PFSK-1 (cell line): ENCODE data around the gene NFIA.

Source experiments
- FOXP2 ChIP-seq: optimal IDR thresholded peaks from 2 replicates; pipeline ENCODE3; 2011; ENCODE audit warnings: borderline replicate concordance, control low read depth, inconsistent platforms; ENCODE audit not compliant: insufficient read depth; ENCODE audit errors: extremely low read length, extremely low read depth
- POLR2AphosphoS5 ChIP-seq: IDR thresholded peaks from 2 replicates; pipeline ENCODE4 v1.6.1; 2012; ENCODE audit warnings: low read depth, mild to moderate bottlenecking, control low read depth, low read length, moderate library complexity
- TF ChIP-seq, protein P1 (sequence below), 2 experiments: IDR thresholded peaks; 2 replicates each; pipeline versions ENCODE4 v1.6.1 to v1.8.0; 2011 to 2012; ENCODE audit warnings: low read depth in 2 of 2, low read length in 2 of 2, control low read depth in 1 of 2, inconsistent platforms in 1 of 2, mild to moderate bottlenecking in 1 of 2, moderate library complexity in 1 of 2; ENCODE audit not compliant: insufficient read depth in 1 of 2

DNA sequence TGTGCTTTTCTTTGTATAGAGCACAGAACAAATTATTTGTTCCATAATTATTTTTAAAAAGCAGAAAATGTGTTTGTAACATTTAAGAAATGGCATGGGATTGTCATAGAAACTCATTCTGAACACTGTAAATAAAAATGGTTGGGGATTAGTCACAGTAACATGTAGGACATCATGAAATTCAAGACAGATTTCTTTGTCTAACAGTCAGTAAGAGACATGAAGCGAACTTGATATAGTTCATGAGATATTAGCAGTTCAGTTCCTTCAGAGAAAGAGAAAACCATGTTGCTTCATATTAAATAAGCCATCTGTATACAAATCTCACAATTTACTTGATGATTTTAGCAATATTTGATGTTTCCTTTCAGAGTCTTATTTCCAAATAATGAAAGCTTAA, 19.7 kb downstream of the NFIA start:
- TF ChIP-seq POLR2AphosphoS5, result no peak
- TF ChIP-seq, protein P1, sequence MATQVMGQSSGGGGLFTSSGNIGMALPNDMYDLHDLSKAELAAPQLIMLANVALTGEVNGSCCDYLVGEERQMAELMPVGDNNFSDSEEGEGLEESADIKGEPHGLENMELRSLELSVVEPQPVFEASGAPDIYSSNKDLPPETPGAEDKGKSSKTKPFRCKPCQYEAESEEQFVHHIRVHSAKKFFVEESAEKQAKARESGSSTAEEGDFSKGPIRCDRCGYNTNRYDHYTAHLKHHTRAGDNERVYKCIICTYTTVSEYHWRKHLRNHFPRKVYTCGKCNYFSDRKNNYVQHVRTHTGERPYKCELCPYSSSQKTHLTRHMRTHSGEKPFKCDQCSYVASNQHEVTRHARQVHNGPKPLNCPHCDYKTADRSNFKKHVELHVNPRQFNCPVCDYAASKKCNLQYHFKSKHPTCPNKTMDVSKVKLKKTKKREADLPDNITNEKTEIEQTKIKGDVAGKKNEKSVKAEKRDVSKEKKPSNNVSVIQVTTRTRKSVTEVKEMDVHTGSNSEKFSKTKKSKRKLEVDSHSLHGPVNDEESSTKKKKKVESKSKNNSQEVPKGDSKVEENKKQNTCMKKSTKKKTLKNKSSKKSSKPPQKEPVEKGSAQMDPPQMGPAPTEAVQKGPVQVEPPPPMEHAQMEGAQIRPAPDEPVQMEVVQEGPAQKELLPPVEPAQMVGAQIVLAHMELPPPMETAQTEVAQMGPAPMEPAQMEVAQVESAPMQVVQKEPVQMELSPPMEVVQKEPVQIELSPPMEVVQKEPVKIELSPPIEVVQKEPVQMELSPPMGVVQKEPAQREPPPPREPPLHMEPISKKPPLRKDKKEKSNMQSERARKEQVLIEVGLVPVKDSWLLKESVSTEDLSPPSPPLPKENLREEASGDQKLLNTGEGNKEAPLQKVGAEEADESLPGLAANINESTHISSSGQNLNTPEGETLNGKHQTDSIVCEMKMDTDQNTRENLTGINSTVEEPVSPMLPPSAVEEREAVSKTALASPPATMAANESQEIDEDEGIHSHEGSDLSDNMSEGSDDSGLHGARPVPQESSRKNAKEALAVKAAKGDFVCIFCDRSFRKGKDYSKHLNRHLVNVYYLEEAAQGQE (IDR thresholded peaks at IDR 0.05; ENCODE audit: insufficient read depth in 1 of 2, low read depth in 2 of 2, low read length in 2 of 2), result no peak
- TF ChIP-seq FOXP2, result no peak
